B cell (primary cell): ENCODE data around the gene GPN1. TPM values are rescaled to one million over a fixed set of nuclear protein-coding genes. Genes with fewer than 3 reads are reported as not detected.

ENCODE experiments used
- ATAC-seq: fragments of 200-7000 bp; cut with Tn5 transposase; one replicate; pipeline ENCODE4 v1.10.0; 2021; ENCODE audit warnings: low read depth, mild to moderate bottlenecking, moderate number of reproducible peaks, moderate library complexity
- CTCF ChIA-PET: fragments of 350-600 bp; sonication (Branson Sonifier 250); formaldehyde crosslinking; loops from one replicate; lab custom pipeline; 2021; ENCODE audit warnings: antibody characterized with exemption, inconsistent platforms; lab: Charles Lee
- POLR2A ChIA-PET: fragments of 350-600 bp; sonication (Branson Sonifier 250); formaldehyde crosslinking; loops from one replicate; lab custom pipeline; 2021; ENCODE audit warnings: antibody characterized with exemption; lab: Charles Lee
- DNase-seq: peaks from one replicate; pipeline ENCODE4 v3.0.0; 2013
- H2AFZ ChIP-seq: 2 replicates; pipeline ENCODE4 v1.6.1; 2012; ENCODE audit warnings: mild to moderate bottlenecking, low read depth, low read length; ENCODE audit not compliant: insufficient read depth, poor library complexity, severe bottlenecking
- H3K27ac ChIP-seq, 2 donors: 1 replicate in 1 of 2; 2 replicates in 1 of 2; pipeline ENCODE4 v1.5.1; 2012 to 2013; ENCODE audit warnings: low read length in 2 of 2, mild to moderate bottlenecking in 2 of 2, moderate library complexity in 1 of 2
- H3K27me3 ChIP-seq, 4 experiments: fragments of 200-600 bp in 1 of 4; sonication (generic) in 1 of 4; replicated peaks in 1 of 4; 1 replicate in 2 of 4; 2 replicates in 2 of 4; pipeline versions ENCODE4 v1.6.1 to v1.7.0; 2013 to 2016; ENCODE audit warnings: low read length in 3 of 4, mild to moderate bottlenecking in 2 of 4, mixed read lengths in 1 of 4, moderate library complexity in 1 of 4; ENCODE audit not compliant: insufficient read depth in 4 of 4, control insufficient read depth in 3 of 4; ENCODE audit errors: control extremely low read depth in 1 of 4
- H3K36me3 ChIP-seq, 2 experiments: replicated peaks in 1 of 2; 1 replicate in 1 of 2; 2 replicates in 1 of 2; pipeline versions ENCODE4 v1.6.1 to v1.7.1; 2013; ENCODE audit warnings: low read length in 1 of 2; ENCODE audit not compliant: insufficient read depth in 2 of 2, control insufficient read depth in 1 of 2; ENCODE audit errors: control extremely low read depth in 1 of 2, extremely low read depth in 1 of 2
- H3K4me1 ChIP-seq, 2 donors: fragments of 200-600 bp in 1 of 2; sonication (generic) in 1 of 2; 1 replicate in 1 of 2; 2 replicates in 1 of 2; pipeline versions ENCODE4 v1.5.1 to v1.6.1; 2013 to 2017; ENCODE audit warnings: low read length in 2 of 2; ENCODE audit not compliant: control insufficient read depth in 2 of 2, insufficient read depth in 2 of 2
- H3K4me2 ChIP-seq: replicated peaks from 2 replicates; pipeline ENCODE3; 2012; ENCODE audit warnings: mild to moderate bottlenecking, low read depth, low read length; ENCODE audit not compliant: poor library complexity, severe bottlenecking
- H3K4me3 ChIP-seq, 5 experiments: fragments of 200-600 bp in 1 of 5; sonication (generic) in 1 of 5; 1 replicate in 3 of 5; 2 replicates in 2 of 5; pipeline versions ENCODE4 v1.5.1 to v1.7.0; 2011 to 2016; ENCODE audit warnings: low read length in 4 of 5, mild to moderate bottlenecking in 4 of 5, low read depth in 2 of 5, control low read depth in 1 of 5, moderate library complexity in 1 of 5; ENCODE audit not compliant: insufficient read depth in 1 of 5; ENCODE audit errors: control extremely low read depth in 1 of 5, extremely low read depth in 1 of 5
- H3K79me2 ChIP-seq: fragments of 200-600 bp; sonication (generic); one replicate; pipeline ENCODE4 v1.6.0; 2016; ENCODE audit warnings: low read length; ENCODE audit not compliant: control insufficient read depth, insufficient read depth
- H3K9ac ChIP-seq: fragments of 200-600 bp; sonication (generic); 2 replicates; pipeline ENCODE4 v1.6.1; 2017; ENCODE audit warnings: mild to moderate bottlenecking, low read length, moderate library complexity
- H3K9me3 ChIP-seq, 3 donors: one replicate each; pipeline versions ENCODE4 v1.6.1 to v1.7.1; 2013; ENCODE audit warnings: low read length in 2 of 3; ENCODE audit not compliant: control insufficient read depth in 2 of 3, insufficient read depth in 1 of 3; ENCODE audit errors: control extremely low read depth in 1 of 3
- H4K20me1 ChIP-seq: 2 replicates; pipeline ENCODE4 v1.6.0; 2012; ENCODE audit warnings: mild to moderate bottlenecking, low read length; ENCODE audit not compliant: insufficient read depth, control insufficient read depth, poor library complexity, severe bottlenecking
- H3K27ac Mint-ChIP-seq: one replicate; pipeline ENCODE4 v1.8.0; 2021; ENCODE audit warnings: mixed read lengths
- H3K27me3 Mint-ChIP-seq: one replicate; pipeline ENCODE4 v1.8.0; 2021; ENCODE audit warnings: mixed read lengths
- H3K4me1 Mint-ChIP-seq: one replicate; pipeline ENCODE4 v1.8.0; 2021; ENCODE audit warnings: mixed read lengths
- H3K4me3 Mint-ChIP-seq: one replicate; pipeline ENCODE4 v1.8.0; 2021; ENCODE audit warnings: mixed read lengths
- H3K9me3 Mint-ChIP-seq: one replicate; pipeline ENCODE4 v1.8.0; 2022; ENCODE audit warnings: mixed read lengths; ENCODE audit not compliant: insufficient read depth
- EZH2 ChIP-seq: IDR thresholded peaks from 2 replicates; pipeline ENCODE4 v1.6.1; 2012; ENCODE audit warnings: borderline replicate concordance, low read depth, mild to moderate bottlenecking, moderate library complexity, low read length; ENCODE audit not compliant: insufficient read depth, poor library complexity, severe bottlenecking
- WGBS: methylation state at CpG from one replicate; pipeline ENCODE4 v1.1.5; 2013; ENCODE audit warnings: missing lambda C conversion rate; ENCODE audit not compliant: insufficient coverage; 5-methylcytosine and 5-hydroxymethylcytosine counted together
- intact Hi-C: fragments of 100-400 bp; cut with micrococcal nuclease; formaldehyde crosslinking; loops from one replicate; pipeline ENCODE4 v1.10.0; 2022
- polyA minus RNA-seq: library from RNA; depleted of rRNA, polyadenylated mRNA; stranded (reverse); fragments of >200 nt; gene quantifications from 2 replicates; pipeline ENCODE4 v1.2.3, GENCODE V29; 2012
- polyA plus RNA-seq: library from polyadenylated mRNA; depleted of rRNA; stranded (reverse); fragments of >200 nt; gene quantifications from 2 replicates; pipeline ENCODE4 v1.2.3, GENCODE V29; 2012
- total RNA-seq, 2 donors: library from RNA; stranded (reverse); fragments of 120-200 nt in 1 of 2; gene quantifications; 1 replicate in 1 of 2; 2 replicates in 1 of 2; pipeline versions ENCODE4 v1.2.3 to v1.2.4, GENCODE V29; 2013 to 2022
- TF ChIP-seq, protein P1 (sequence below): fragments of 200-600 bp; IDR thresholded peaks from one replicate; pipeline ENCODE4 v1.8.0; 2022; ENCODE audit warnings: antibody characterized with exemption, mild to moderate bottlenecking

GPN1 gene
- total RNA-seq, result 26.0 and 27.8 TPM in 2 replicates
- total RNA-seq (2013), result 31.7 TPM
- polyA plus RNA-seq, result 17.4 and 17.5 TPM in 2 replicates
- polyA minus RNA-seq, result 14.8 and 17.3 TPM in 2 replicates

DNA sequence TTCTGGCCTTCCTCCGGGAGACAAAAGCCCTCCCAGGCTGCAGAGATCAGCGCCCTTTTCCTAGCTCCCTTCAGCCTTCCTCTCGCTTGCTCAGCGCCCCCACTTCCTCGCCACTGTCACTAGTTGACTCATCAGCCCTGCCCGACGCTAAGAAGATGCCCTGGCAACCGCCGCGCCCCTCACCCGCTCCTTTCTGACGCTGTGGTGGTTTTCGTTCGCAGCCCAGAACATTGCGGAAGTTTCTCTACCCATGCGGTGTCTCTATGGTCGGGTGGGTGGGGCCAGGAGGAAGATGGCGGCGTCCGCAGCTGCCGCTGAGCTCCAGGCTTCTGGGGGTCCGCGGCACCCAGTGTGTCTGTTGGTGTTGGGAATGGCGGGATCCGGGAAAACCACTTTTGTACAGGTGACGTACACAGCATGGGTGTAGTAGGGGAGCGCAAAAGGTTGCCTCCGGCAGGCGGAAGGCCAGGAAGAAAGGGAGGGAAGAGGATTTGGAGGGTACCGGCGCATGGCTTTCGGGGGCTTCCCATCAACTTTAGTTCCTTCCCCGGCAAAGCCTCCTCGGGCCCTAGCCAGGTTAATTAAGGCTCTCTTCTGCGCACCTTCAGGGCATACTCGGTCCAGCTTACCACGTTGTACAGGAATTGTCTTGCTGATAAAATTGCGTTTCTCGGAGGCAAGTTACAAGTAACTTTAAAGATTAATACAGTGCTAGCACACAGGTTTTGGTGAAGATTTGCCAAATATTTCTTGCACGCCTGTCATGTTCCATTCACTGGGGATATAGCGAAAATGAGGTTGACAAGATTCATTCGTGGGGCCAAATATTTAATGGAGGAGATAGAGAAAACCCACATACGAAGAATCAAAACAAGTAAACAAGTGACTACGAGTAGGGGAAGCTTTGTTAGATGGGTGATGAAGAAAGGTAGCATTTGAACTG lies at the start of gene GPN1, which contains the start of gene CCDC121:
Gene GPN1, plus strand, starts transcription at position 284 of the 943 bp plus-strand sequence. Its CDS starts 9 bp downstream, at position 293.
Gene CCDC121, minus strand, starts transcription at position 246 of the 943 bp plus-strand sequence. CDS start 1,213 bp downstream, outside the sequence.
- Histone ChIP-seq H3K9me3 (no peaks in the 10 kb centered on the region), H3K4me1 (peaks cover 10 to 17% of the 10 kb centered on the region in 2 donors), H2AFZ (peak within 1 kb of the TSS; percentile 88), H3K36me3 (peaks cover 0 to 30% of the 10 kb centered on the region in 2 experiments), H3K27ac (peak within 1 kb of the TSS; percentile 70 to 83), H3K4me3 (peak within 1 kb of the TSS; percentile 83 to 98 (median 91)), H3K79me2 (peaks cover 29% of the 10 kb centered on the region), H4K20me1 (no peaks in the 10 kb centered on the region), H3K9ac (peak within 1 kb of the TSS; percentile 83), H3K4me2 (peak within 1 kb of the TSS; percentile 78), H3K27me3 (no peaks in the 10 kb centered on the region)
- under 1% methylated on average over 34 of the region's 44 CpGs for WGBS
- intact Hi-C loops, result loop anchor here (1.0 to 5.0 kb wide), 8 partner anchors 34 to 258 kb away; partner anchors contain the start of genes EIF2B4, IFT172, NRBP1 and PPM1G
- ChIA-PET CTCF (interaction anchor here (1.1 kb wide), 2 partner anchors 326 to 558 kb away, joined by 3 read pairs; partner anchors contain the start of gene OST4), POLR2A (interaction anchor here (0.6 to 1.6 kb wide), 6 partner anchors 35 to 548 kb away, joined by 3 to 6 read pairs (median 4); partner anchors contain the start of genes PPM1G, SLC4A1AP, SUPT7L and ZNF512)
- peaks cover 24% of the 10 kb centered on the region for H3K4me1 Mint-ChIP-seq
- TF ChIP-seq EZH2, result no peak
- TF ChIP-seq, protein P1, sequence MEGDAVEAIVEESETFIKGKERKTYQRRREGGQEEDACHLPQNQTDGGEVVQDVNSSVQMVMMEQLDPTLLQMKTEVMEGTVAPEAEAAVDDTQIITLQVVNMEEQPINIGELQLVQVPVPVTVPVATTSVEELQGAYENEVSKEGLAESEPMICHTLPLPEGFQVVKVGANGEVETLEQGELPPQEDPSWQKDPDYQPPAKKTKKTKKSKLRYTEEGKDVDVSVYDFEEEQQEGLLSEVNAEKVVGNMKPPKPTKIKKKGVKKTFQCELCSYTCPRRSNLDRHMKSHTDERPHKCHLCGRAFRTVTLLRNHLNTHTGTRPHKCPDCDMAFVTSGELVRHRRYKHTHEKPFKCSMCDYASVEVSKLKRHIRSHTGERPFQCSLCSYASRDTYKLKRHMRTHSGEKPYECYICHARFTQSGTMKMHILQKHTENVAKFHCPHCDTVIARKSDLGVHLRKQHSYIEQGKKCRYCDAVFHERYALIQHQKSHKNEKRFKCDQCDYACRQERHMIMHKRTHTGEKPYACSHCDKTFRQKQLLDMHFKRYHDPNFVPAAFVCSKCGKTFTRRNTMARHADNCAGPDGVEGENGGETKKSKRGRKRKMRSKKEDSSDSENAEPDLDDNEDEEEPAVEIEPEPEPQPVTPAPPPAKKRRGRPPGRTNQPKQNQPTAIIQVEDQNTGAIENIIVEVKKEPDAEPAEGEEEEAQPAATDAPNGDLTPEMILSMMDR, result no peak
- no peaks in the 10 kb centered on the region for H3K9me3 Mint-ChIP-seq
- no peak within 1 kb of the TSS for H3K4me3 Mint-ChIP-seq
- no peaks in the 10 kb centered on the region for H3K27me3 Mint-ChIP-seq
- DNase-seq (peak; percentile 94), ATAC-seq (peak; percentile 100)
- H3K27ac Mint-ChIP-seq, result peak within 1 kb of the TSS; percentile 51
